NK-92 treated with Interleukin-12 subunit alpha and Interleukin-12 subunit beta, amount 100 ng/mL, for 24 hours (cell line): ENCODE data around the gene NCK2.
A peak's percentile ranks its signal among the peaks of the same experiment; 100 is the strongest.

Experiments
- DNase-seq: peaks from one replicate; lab custom pipeline; 2025; lab: John Stamatoyannopoulos, UW

Gene NCK2

DNA sequence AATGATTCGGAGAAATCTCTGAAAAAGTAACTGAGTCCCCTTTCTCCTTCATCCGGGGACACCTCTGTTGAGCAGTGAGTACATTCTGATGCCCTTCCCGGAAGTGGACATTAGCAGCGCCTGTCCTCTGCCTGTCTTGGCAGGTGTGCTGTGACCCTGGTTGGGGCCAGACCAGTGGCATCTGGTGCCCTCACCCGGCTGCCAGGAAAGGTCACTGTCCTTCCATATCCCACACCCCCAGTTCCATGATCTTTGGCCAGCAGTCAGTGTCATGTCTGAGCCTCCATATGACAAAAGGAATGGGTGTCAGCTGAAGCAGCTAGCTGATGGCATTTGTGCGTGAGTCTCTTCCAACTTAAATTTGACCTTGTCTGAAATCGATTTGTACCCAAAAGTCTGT lies 128.1 kb downstream of the NCK2 start:
- DNase-seq = no peak

DNA sequence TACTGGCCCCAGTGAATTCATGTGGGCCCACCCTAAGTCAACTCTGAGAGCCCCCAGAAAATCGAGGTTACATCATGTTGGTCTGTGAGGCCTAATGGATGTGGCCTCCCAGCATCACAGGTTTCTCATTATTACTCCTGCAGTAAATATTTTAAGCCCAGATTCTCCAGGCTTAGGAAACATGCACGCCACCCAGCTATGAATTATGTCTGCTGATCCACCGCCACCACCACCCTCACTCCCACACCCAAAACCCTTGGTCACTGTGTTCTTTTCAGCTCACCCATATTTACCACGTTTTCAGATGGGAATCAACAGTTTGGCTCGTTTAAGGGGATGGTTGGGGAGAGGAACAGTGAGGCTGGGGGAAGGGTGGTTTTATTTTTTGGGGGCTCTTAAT lies 128.6 kb downstream of the NCK2 start:
- DNase-seq = no peak

- DNase-seq = peak; percentile 44
Observed at GRCh38 chr2:105873721-105874120, 129.0 kb downstream of the NCK2 start.

DNA sequence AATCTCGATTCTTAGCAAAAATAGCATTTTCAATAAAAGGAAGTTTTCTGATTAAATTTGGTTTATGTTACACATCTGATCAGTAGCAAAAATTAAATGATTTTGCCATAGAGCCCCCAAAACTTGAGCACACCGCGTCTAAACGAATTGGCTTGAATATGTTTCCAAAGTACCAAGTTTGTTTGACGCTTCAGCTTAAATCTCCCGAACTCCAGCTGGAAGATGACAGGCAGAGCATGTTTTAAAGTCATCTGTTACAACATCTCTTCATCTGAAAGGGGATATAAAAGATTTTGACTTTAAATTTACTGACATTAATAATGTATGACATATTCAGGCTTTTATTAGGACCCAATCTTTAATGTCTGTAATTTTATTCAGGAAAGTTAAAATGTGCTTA lies 129.8 kb downstream of the NCK2 start:
- DNase-seq = no peak

DNA sequence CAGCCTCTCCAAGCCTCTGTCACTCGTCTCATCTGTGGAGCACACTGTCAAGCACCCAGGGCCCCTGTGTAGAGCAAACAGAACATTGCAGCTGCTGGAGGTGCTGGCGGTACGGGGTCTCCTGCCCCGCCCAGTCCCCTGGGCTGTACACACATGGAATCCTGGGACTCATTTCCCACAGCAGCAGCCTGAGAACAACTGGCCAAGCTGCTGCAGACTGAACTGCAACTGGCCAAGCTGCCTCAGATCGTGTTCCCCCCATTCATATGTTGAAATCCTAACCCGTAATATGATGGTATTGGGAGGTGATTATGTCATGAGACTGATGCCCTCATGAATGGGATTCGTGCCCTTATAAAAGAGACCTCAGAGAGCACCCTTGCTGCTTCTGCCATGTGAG lies 130.5 kb downstream of the NCK2 start:
- DNase-seq = no peak

GRCh38 chr2:105876191-105876590 lies 131.5 kb downstream of the NCK2 start:
- no peak for DNase-seq

DNA sequence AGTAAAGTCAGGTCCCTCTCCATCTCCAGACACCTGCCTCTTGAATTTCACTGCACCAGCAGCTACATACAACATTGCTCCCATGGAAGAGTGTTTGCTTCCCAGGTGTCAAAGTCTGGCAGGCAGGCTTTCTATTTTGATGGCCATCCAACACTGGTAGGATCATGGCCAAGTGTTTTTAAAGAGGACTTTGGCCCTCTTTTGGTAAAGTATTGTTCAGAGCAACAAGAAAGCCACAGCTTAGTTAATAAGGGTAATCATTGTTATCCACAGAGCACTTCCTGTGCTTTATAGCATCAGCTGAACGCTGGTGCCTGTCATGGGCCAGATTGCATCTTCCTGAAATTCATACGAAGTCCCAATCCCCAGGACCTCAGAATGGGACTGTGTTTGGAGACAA lies 133.2 kb downstream of the NCK2 start:
- no peak for DNase-seq

GRCh38 chr2:105879106-105879802 lies 134.5 kb downstream of the NCK2 start:
- DNase-seq = no peak

DNA sequence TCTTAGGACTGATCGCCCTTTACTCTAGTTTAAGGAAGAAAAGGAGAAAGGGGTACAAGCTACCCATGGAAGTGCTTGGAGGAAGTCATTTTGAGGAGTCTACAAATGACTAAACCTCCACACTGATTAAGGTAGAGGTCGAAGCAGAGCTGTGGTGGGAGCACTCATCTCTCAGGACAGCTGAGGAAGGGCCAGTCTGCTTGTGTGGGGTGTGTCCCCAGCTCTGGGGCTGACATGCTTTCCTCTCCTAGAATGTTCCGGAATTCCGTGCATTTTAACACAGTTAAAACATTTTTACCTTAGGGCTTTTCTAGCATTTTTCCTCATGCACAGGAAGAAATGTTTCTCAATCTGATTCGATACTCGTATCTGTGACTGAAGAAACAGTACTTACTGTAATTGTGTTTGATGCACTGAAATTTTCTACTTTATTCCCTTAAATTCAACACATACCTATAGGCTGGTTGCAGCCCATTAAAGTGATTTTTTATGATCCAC lies 135.1 kb downstream of the NCK2 start:
- no peak for DNase-seq

- no peak for DNase-seq
Observed at GRCh38 chr2:105880637-105881036, 135.9 kb downstream of the NCK2 start.

DNA sequence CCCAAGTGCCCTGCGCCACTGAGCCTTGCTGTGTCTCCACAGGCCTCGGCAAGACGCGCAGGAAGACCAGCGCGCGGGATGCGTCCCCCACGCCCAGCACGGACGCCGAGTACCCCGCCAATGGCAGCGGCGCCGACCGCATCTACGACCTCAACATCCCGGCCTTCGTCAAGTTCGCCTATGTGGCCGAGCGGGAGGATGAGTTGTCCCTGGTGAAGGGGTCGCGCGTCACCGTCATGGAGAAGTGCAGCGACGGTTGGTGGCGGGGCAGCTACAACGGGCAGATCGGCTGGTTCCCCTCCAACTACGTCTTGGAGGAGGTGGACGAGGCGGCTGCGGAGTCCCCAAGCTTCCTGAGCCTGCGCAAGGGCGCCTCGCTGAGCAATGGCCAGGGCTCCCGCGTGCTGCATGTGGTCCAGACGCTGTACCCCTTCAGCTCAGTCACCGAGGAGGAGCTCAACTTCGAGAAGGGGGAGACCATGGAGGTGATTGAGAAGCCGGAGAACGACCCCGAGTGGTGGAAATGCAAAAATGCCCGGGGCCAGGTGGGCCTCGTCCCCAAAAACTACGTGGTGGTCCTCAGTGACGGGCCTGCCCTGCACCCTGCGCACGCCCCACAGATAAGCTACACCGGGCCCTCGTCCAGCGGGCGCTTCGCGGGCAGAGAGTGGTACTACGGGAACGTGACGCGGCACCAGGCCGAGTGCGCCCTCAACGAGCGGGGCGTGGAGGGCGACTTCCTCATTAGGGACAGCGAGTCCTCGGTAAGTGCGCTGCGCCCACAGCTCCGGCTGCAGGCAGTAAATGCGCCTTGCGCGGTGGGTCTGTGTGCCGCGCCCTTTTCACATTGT lies 136.8 kb downstream of the NCK2 start:
- no peak for DNase-seq

GRCh38 chr2:105882341-105882740 lies 137.6 kb downstream of the NCK2 start:
- no peak for DNase-seq

DNA sequence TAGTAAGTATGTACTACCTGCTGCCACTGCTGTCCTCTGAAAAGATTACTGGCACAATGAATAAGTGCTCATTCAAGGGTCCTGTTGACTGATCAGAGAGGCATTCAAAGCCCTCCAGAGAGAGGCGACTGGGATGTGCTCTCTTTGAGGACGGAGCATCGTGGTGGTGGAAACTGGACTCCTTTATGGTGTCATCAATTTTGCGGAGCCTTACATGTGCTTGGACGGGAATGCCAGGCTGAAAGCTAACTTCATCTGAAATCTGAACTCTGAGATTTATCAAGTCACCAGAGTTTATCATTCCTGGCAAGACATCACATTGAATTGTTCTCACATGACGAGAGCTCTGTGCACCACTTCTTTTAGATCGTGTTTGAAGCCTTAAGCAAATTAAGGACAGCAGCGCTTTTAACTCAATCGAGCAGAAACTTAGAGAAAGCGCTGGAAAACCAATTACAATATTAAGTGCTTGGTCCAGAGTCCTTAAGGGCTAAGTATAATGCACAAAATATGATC lies 138.3 kb downstream of the NCK2 start:
- no peak for DNase-seq

DNA sequence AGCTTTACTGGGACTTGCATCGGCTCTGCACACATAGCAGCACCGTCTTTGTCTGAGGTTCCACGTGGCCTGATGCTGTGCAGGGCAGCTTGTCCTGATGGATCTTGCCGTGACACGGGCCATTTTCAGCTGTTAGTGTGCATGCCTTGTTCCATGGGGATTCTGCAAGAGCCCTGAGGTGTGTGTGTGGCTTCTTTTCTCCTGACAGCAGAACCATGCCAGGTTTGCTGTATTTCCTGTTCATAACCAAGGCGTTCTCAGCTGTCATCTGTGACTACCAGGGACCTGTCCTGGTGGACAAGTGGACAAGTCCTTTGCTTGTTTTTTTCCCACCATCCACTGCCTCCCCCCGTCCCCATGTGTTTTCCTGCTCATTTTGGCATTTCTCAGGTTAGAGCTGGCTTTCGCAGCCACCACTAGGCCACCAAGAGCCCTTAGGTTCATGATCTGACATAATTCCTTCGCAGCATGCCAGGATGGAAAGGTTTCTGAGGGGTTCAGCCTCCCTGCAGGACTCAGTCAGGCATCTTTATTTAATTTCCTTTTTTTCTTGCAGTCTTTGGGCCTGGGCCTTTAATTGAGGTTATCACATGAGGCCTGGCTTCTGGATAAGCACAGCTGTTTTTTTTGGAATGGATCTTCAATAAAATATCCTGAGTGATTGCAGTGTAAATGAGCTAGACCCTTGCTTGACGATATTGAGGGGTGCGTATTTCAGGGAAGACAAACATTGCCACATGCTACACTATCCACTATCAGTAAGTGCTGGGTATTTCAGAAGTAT lies 139.4 kb downstream of the NCK2 start:
- DNase-seq = no peak

DNA sequence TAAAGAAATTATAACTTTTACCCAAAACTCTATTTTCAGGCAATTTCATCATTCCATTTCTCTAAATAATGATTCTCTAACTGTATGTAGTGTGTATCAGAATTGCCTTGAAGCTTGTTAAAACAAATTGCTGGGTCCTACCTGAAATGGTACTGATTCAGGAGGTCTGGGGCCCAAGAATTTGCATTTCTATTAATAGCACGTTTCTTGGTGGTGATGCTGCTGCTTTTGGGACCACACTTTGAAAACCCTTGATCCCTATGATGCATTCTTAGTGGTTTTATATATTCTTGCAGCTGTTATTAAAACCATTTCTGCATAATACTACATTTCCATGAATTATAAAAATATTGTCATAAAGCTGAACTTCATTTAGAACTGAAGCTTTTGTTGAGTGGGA lies 140.7 kb downstream of the NCK2 start:
- no peak for DNase-seq

GRCh38 chr2:105886029-105886454 lies 141.3 kb downstream of the NCK2 start:
- no peak for DNase-seq

DNA sequence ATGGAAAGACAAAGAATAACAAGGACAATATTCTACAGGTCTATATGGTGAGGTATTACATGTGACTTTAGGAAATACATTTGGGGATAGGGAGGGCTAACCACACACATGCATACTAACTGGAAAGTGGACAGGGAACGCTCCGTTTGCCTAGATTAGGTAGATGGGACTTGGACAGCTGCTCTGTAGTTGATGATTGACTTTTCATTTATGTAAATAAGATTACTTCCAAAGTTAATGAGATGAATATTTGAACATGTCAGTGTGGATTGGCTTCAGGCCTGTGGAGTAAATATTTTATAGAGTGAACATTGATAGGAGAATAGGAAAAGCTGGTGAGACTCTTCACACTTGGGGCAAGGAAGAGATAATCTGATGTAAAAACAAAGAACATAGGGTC lies 142.0 kb downstream of the NCK2 start:
- no peak for DNase-seq

- DNase-seq = no peak
Observed at GRCh38 chr2:105887256-105887655, 142.5 kb downstream of the NCK2 start.

- DNase-seq = peak; percentile 9
Observed at GRCh38 chr2:105888625-105889024, 143.9 kb downstream of the NCK2 start.

- no peak for DNase-seq
Observed at GRCh38 chr2:105889046-105889445, 144.3 kb downstream of the NCK2 start.

GRCh38 chr2:105890111-105890510 lies 145.4 kb downstream of the NCK2 start:
- no peak for DNase-seq

DNA sequence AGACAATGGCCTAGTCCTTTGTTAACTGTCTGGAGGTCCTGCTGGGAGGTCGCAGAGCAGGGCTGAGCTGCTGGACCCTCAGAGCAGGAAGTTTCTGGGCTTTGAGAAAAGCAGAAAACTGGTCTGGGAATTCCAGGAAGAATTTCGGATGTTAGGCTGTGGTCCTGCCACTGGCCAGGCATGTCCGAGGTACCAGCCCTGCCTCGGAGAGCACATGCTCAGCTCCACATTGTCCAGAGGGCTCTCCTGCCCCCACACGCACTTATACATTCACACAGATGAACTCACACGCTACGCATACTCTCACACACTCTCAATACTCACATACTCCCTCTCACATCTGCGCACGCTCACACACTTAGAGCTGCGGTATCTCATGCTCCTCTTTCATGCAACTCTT lies 146.1 kb downstream of the NCK2 start:
- no peak for DNase-seq
